HG02763 (cell line): ENCODE measurements around the gene SERTAD3.
"Not testable (repeated sequence)": the region's sequence is repeated elsewhere in the genome, so short reads cannot be mapped to it uniquely, and the experiment has no call there.

Experiments
- ATAC-seq: cut with Tn5 transposase; IDR thresholded peaks from one replicate; pipeline ENCODE4 v1.9.1; 2021; ENCODE audit warnings: mild to moderate bottlenecking, moderate library complexity; ENCODE audit not compliant: unreplicated experiment

SERTAD3 gene, protein sequence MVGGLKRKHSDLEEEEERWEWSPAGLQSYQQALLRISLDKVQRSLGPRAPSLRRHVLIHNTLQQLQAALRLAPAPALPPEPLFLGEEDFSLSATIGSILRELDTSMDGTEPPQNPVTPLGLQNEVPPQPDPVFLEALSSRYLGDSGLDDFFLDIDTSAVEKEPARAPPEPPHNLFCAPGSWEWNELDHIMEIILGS

DNA sequence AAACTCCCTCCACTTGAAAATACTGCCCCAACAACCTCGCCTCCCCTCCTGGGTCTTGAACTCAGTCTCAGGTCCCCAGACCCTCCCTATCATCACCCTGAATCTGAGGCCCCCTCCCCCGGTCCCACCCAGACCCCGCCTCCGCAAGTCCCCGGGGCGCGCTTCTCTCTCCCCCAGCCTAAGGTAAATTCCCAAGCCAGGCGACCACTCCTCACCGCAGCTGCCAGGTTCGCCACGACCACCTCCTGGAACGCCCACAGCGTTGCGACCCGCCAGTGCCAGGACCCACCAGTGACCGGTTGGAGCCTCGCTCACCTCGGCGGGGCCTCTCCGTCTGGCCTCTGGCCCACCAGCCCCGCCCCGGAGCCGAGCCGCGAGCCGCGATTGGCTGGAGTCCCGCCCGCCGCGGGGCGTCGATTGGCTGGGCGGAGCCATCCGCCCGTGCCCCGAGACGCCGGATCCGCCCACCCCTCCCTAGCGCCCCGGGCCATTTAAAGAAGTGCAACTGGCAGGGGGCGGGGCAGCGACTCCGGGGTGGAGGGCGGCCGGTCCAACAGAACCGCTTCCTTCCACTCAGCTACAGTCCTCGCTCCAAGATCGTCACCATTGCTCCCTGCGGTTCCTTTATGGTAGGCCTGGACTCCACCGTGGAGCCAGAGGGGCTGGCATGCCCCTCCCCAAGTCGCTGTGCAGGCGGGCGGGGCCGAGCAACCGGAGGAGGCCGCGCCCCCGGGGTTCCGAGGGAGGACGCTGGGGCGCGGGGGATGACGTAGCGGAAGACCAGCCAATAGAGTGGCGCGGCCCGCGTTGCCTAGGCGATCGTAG lies at the start of gene SERTAD3:
Gene SERTAD3, minus strand, starts transcription at position 336 of the 825 bp plus-strand sequence. CDS start 2,255 bp downstream, outside the sequence.
- peak; percentile 63 for ATAC-seq

DNA sequence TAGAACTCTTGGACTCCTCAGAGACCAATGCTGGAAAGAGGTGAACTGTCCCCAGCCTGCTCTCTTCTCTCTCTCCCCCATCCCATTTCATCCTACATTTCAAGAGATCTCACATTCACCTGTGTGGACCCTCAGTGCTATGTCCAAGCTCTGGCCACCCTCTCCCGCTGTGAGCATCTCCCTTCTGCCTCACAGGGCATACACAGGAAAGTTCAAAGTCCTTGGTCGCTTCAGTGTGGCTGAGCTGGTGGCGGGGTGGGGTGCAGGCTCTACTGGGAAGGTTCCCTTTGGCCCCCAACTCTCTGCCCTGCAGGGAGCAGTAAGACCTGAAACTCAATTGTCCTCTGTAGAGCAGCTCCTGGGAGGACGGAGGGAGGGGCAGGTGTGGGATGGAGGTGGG lies 49.6 kb upstream of the SERTAD3 start:
- ATAC-seq, result no peak

DNA sequence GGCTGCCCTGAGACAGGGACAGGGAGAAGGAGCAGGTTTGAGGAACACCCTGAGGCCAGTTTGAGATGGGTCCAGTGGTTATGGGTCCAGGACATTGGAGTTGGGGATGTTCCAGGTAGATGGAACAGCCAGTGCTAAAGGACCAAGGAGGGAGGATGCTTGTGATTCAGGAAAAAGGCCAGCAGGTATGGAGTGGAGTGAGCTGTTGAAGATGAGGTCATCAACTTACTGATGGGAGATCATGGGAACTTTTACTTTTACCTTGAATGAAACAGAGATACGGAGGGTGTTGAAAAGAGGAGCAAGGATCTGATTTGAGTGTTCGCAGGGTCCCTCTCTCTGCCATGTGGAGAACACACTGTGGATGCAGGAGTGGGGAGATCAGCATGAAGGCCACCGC lies 48.1 kb upstream of the SERTAD3 start:
- ATAC-seq, result no peak

DNA sequence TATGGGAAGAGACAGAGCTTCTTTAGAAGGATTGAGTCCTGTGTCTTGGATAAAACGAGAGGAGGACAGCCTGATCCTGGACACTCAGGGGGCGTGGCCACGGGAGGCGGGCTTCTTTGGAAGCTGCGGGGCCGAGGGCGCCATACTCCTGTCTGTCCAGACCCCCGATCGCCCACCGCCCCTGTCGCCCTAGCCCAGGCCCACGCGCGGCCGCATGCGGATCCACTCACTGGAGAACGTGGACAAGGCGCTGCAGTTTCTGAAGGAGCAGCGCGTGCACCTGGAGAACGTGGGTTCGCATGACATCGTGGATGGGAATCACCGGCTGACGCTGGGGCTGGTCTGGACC lies 45.7 kb upstream of the SERTAD3 start:
- ATAC-seq, result no peak

DNA sequence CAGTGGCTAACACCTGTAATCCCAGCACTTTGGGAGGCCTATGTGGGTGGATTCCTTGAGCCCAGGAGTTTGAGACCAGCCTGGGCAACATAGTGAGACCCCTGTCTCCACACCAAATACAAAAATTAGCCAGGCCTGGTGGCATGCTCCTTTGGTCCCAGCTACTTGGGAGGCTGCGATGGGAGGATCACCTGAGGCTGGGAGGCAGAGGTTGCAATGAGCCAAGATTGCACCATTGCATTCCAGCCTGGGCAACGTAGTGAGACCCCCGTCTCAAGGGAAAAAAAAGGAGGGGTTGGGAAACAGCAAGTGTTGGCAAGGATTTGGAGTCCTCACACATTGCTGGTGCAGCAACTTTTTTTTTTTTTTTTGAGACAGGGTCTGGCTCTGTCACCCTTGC lies 41.9 kb upstream of the SERTAD3 start:
- no peak for ATAC-seq

DNA sequence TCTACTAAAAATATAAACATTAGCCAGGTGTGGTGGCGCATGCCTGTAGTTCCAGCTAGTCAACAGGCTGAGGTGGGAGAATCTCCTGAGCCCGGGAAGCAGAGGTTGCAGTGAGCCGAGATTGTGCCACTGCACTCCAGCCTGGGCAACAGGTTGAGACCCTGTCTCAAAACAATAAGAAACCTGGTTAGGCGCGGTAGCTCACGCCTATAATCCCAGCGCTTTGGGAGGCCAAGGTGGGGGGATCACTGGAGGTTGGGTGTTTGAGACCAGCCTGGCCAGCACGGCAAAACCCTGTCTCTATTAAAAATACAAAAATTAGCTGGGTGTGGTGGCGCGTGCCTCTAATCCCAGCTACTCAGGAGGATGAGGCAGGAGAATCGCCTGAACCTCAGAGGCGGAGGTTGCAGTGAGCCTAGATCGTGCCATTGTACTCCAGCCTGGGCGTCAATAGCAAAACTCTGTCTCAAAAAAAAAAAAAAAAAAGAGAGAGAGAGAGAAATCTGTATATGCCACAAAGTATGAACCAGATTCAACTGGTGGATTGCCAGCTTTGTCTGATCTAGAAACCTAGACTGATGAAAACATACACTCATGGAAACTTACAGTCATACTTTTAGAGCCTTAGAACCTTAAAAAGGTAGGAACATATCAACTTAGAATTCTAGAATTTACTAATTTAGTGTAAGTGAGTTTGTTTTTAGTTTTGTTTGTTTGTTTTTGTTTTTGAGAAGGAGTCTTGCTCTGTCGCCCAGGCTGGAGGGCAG lies 31.9 kb upstream of the SERTAD3 start:
- ATAC-seq, result not testable (repeated sequence)

DNA sequence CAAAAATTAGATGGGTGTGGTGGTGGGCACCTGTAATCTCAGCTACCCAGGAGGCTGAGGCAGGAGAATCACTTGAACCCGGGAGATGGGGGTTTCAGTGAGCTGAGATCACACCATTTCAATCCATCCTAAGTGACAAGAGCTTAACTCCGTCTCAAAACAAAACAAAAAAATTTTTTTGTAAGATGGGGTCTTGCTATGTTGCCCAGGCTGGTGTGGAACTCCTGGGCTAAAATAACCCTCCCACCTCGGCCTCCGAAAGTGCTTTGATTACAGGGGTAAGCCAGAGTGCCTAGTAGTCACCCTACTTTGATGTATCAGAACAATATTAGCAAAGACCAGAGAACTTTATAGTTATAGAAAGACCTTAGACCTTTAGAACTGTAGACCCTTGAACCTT lies 30.6 kb upstream of the SERTAD3 start:
- no peak for ATAC-seq

DNA sequence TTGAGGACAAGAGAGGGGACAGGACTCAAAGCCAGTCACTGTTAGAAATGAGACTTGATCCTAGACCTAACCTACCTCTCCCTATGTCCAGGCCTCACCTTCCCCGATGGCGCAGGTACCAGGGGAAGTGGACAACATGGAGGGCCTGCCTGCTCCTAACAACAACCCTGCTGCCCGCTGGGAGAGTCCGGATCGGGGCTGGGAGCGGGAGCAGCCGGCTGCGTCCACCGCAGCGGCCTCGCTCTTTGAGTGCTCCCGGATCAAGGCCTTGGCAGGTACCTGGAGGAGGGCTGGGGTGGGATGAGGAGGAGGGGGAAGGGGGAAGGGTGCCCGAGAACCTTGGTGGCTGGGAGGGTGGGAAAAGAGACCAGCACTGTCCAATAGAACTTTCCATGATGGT lies 28.4 kb upstream of the SERTAD3 start:
- ATAC-seq, result no peak

DNA sequence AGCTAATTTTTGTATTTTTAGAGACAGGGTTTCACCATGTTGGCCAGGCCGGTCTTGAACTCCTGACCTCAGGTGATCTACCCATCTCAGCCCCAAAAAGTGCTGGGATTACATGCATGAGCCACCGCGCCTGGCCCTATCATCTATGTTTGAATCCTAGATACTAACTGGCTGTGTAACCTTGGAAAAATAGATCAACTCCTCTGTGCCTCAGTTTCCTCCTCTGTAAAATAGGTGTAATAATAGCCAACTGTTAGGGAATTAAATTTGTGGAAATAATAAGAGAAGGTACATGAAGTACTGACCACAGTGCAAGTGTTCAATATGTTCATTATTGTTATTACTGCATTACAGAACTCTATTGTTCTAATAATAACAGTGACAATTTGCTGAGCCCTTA lies 27.0 kb upstream of the SERTAD3 start:
- ATAC-seq, result no peak

DNA sequence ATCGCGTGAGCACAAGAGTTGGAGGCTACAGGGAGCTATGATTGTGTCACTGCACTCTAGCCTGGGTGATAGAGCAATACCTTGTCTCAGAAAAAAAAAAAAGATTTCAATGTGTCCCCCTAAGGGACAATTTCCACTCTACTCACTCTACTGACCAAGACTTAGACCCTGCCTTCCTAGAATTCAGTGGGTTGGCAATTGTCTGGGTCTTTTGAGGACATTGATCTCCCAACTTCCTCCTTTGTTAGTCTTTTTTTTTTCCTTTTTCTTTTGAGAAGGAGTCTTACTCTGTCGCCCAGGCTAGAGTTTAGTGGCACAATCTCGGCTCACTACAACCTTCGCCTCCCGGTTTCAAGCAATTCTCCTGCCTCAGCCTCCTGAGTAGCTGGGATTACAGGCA lies 24.9 kb upstream of the SERTAD3 start:
- ATAC-seq, result no peak

DNA sequence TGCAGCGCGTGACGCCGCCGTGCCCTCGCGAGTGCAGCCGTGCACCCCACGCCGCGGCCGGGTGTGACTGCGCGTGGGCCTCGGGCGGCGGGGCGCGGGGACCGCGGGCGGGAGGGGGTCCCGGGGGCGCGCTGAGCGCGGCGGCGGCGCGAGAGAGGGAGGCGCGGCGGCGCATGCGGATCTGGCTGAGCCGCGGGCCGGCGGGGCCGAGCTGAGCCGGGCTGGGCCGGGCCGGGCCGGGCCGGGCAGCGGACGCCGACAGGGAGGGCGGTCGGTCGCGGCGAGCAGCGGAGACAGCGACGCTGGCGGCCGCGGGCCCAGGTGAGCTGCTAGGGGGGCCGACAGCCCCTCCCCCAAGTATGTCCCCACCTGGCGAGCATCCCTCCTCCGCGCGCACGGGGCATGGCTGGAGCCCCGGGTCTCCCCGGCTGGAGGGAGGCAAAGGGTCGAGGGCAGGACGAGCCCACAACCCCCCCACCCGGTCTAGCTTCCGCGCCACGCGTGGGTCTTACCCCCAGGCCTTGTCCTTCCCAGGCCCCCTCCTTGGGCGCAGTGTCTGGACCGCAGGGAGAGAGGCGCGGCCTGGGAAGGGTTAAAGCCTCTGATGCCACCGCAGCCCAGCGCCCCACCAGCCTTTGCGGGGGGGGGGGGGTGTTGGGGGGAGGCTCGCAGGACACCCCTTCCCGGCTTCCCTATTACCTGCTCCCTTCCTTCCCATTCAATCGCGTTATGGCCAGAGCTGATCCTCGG lies 23.0 kb upstream of the SERTAD3 start, which contains the start of gene SPTBN4:
Gene SPTBN4, plus strand, starts transcription at position 17 of the 750 bp plus-strand sequence. CDS start 5,621 bp downstream, outside the sequence.
- no peak for ATAC-seq

DNA sequence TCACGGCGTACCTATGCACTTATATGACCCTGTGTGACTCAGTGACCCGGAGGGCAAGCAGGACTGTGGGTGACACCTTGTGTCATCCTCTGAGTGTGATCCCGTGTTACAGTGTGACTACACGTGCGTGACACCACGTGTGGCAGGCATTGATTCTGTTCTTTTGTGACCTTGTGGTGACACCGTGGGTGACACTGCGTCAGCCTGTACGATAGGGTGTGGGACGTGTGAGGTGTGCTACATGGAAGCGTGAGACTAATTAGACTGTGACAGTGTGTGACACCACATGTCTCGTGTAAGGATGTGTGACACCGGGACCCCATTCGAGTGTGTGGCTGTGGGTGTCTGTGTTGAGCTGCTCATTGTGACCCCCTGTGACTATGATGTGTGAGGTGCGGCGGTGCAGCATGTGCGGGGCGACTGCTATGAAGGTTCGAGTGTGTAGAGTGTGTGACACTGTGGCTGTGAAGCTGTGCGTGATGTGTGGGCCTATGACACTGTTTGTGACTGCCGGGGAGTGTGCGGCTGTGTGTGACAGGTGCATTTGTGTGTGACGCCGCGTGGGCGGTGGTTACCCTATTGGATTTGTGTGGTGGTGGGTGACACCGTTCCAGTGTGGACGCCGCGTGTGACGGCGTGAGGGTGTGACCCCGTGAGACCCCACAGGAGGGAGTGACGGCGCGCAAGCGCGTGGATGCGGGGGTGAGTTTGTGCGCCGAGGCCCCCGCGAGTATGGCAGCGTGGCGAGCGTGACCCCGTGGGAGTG lies 22.3 kb upstream of the SERTAD3 start:
- ATAC-seq, result peak; percentile 1

DNA sequence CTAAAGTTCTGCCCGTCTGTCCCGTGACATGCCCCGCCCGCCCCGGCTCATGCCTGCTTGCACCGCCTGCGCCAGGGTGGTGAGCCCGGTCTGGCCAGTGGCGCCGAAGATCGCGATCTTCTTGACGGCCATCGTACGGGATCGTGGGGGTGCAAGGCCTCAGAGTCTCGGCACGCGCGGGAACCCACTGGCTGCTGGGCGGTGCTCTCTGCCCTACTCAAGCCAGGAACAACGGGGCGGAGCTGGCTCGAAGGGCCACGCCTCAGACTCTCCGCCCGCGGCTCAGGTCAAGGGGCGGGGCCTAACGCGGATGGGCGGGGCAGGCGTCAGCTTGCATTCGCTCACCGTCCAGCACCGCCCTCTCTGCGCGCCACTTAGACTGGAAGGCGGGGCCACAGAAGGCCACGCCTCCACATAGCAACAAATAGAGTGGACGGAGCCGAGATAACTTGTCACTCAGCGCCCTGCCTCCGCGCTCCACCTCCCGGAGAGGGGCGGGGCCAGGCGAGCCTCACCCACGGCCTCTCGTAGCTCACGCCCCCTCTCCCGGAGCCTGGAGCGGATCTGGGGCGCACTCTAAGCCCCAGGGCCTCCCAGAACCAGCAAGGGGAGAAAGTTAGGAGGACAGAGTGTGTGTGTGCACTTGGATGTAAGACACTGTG lies 21.6 kb upstream of the SERTAD3 start, which contains the start of gene BLVRB:
Gene BLVRB, minus strand, starts transcription at position 189 of the 662 bp plus-strand sequence. Its CDS starts 57 bp downstream, at position 132.
- ATAC-seq, result peak; percentile 89

DNA sequence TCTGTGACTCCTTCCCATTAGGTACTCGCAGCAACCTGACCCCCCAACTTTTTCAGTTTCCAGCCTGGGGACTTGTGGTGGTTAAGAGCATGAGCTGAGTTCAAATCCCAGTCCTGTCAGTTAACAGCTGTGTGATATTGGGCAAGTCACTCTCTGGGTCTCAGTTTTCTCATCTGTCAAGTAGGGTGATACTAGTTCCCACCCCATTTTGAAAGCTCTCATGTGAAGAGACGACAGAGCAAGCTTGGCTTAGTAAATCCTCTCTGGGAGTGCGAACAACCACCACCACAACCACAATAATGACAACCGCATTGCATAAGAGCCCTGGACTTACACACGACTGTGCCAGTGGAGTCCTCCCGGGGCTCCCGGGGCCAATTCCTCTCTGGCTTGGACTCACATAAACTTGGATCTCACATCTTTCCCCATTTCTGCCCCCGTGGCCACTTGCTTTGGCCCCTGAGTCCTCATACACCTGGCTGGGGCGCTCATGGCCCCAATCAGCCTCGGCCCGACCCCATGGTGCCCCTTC lies 21.0 kb upstream of the SERTAD3 start:
- no peak for ATAC-seq

DNA sequence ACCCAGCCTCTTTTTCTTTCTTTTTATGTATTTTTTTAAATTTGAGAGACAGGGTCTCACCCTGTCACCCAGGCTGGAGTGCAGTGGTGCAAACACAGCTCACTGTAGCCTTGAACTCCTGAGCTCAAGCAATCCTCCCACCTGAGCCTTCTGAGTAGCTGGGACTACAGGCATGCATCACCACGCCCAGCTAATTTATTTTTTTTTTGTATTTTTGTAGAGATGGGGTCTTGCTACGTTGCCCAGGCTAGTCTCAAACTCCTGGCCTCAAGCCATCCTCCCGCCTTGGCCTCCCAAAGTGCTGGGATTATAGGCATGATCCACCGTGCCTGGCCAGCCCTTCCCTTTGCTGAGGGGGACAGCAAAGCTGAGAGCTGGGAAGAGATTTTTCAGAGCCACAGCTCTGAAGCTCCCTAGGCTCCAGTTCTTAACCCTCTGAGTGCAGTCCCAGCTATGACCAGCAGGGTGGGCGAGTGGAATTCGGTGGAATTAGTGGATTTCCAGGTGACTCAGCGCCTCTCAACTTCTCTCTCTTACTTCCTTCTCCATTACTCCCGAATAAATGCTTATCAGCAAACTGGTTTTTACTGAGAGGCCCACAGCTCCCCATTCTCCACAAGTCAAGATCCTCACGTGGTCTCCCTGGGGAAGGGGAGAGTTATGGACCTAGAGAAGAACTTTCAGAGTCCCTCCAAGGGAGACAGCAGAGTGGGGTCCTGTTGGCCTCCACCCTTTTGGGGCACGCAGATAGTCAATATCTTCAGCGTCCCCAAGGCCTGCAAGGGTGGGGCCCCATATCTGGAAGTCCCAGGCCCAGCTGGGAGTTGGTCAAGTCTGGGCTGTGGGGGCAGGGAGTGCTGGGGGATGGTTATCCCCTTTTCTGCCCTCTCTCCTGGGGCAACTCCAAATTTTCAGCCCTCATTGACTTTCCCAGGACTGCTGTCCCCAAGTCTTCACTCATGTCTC lies 20.2 kb upstream of the SERTAD3 start:
- no peak for ATAC-seq

DNA sequence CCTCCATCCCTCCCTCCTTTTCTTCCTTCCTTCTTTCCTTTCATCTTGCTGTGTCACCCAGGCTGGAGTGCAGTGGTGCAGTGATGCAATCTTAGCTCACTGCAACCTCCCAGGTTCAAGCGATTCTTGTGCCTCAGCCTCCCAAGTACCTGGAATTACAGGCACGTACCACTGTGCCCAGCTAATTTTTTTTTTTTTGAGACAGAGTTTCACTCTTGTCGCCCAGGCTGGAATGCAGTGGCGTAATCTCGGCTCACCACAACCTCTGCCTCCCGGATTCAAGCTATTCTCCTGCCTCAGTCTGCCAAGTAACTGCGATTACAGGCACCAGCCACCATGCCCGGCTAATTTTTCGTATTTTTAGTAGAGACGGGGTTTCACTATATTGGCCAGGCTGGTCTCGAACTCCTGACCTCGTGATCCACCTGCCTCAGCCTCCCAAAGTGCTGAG lies 19.5 kb upstream of the SERTAD3 start:
- not testable (repeated sequence) for ATAC-seq

DNA sequence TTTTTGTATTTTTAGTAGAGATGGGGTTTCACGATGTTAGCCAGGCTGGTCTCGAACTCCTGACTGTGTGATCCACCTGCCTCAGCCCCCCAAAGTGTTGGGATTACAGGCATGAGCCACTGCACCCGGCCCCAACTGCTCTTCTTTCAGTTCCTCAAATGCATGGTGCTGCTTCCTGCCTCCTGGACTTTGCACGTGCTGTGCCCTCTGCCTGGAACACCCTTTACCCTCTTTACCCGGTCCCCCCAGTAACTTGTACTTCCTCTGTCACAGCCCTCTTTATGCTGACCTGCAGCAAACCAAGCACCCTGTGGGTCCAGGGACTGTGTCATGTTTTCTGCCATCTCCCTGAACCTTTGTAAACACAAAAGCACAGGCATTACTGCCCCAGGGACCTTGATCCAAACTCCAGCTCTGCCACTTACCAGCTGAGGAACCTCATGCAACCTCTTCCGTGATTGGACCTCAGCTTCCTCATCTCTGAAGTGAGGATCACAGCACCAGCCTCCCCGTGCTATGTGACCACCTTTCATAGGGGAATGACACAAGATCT lies 17.6 kb upstream of the SERTAD3 start:
- ATAC-seq, result no peak

DNA sequence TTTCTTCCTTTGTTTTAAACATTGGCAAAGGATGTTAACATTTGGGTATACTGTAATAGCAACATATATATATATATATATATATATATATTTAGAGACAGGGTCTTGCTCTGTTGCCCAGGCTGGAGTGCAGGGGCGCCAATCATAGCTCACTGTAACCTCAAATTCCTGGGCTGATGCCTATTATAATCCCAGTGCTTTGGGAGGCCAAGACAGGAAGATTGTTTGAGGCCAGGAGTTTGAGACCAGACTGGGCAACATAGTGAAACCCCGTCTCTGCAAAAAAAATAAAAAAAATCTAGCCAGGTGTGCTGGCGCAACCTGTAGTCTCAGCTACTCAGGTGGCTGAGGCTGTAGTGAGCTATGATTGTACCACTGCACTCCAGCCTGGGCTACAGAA lies 16.1 kb upstream of the SERTAD3 start:
- no peak for ATAC-seq
